GM12878 (cell line): Measurements from ENCODE around the gene RAPSN. TPM values are rescaled to one million over a fixed set of nuclear protein-coding genes. Genes with fewer than 3 reads are reported as not detected.

ENCODE experiments used
- ATAC-seq: fragments of 200-7000 bp; cut with Tn5 transposase; 3 replicates; pipeline ENCODE4 v1.9.1; 2020; ENCODE audit warnings: mild to moderate bottlenecking, moderate library complexity
- BruUV-seq: library from RNA; stranded (reverse); fragments of 400-500 nt; replicated peaks from 2 replicates; lab custom pipeline; 2021; lab: Mats Ljungman, UMichigan
- CTCF ChIA-PET: fragments of 300-600 bp; sonication (Branson Sonifier 250); formaldehyde crosslinking; extraction: SDS; loops from one replicate; lab custom pipeline; 2021; ENCODE audit warnings: inconsistent platforms; lab: Yijun Ruan, JAX
- POLR2A ChIA-PET: fragments of 350-600 bp; formaldehyde crosslinking; extraction: SDS; loops from one replicate; lab custom pipeline; 2021; ENCODE audit warnings: inconsistent platforms; lab: Charles Lee
- RAD21 ChIA-PET: fragments of 300-600 bp; sonication (Branson Sonifier 250); formaldehyde crosslinking; loops from one replicate; lab custom pipeline; 2023; ENCODE audit warnings: antibody characterized with exemption; ENCODE audit not compliant: unreplicated experiment; lab: Charles Lee
- SMC1A ChIA-PET: fragments of 300-600 bp; sonication (Branson Sonifier 250); formaldehyde crosslinking; loops from one replicate; lab custom pipeline; 2023; ENCODE audit not compliant: unreplicated experiment, uncharacterized antibody; lab: Charles Lee
- DNase-seq: peaks from one replicate; pipeline ENCODE4 v3.0.0-alpha.2; 2011; ENCODE audit warnings: low read depth, low spot score
- FAIRE-seq: peaks from 3 replicates; lab custom pipeline; 2011; peaks lifted over from hg19 to GRCh38; lab: Jason Lieb, UNC
- H2AFZ ChIP-seq: 2 replicates; pipeline ENCODE4 v1.6.0; 2011; ENCODE audit warnings: low read depth, low read length, control low read depth; ENCODE audit not compliant: control insufficient read depth
- H3K27ac ChIP-seq: 2 replicates; pipeline ENCODE4 v1.5.1; 2011; ENCODE audit warnings: control low read depth; ENCODE audit not compliant: control insufficient read depth, insufficient read depth
- H3K27me3 ChIP-seq, 2 experiments: replicated peaks in 1 of 2; 2 replicates each; pipeline versions ENCODE4 v1.6.0 to v1.6.1; 2011; ENCODE audit warnings: low read length in 1 of 2; ENCODE audit not compliant: control insufficient read depth in 2 of 2, insufficient read depth in 2 of 2
- H3K36me3 ChIP-seq, 2 experiments: 2 replicates each; pipeline ENCODE4 v1.5.1; 2011; ENCODE audit warnings: low read length in 1 of 2; ENCODE audit not compliant: control insufficient read depth in 2 of 2, insufficient read depth in 2 of 2
- H3K4me1 ChIP-seq: 2 replicates; pipeline ENCODE4 v1.6.1; 2011; ENCODE audit warnings: mild to moderate bottlenecking, low read length, moderate library complexity, mixed read lengths; ENCODE audit not compliant: control insufficient read depth, insufficient read depth
- H3K4me2 ChIP-seq: 2 replicates; pipeline ENCODE4 v1.6.0; 2011; ENCODE audit warnings: control low read depth; ENCODE audit not compliant: control insufficient read depth, insufficient read depth
- H3K4me3 ChIP-seq: fragments of 200-600 bp; sonication (generic); 2 replicates; pipeline ENCODE4 v1.5.1; 2016
- H3K79me2 ChIP-seq: 2 replicates; pipeline ENCODE4 v1.6.0; 2011; ENCODE audit warnings: low read length; ENCODE audit not compliant: control insufficient read depth, insufficient read depth
- H3K9ac ChIP-seq: 2 replicates; pipeline ENCODE4 v1.8.0; 2011; ENCODE audit warnings: low read length, control low read depth, mixed read lengths; ENCODE audit not compliant: control insufficient read depth, insufficient read depth
- H3K9me3 ChIP-seq: replicated peaks from 3 replicates; pipeline ENCODE4 v1.5.1; 2011; ENCODE audit warnings: mild to moderate bottlenecking, low read length; ENCODE audit not compliant: control insufficient read depth, insufficient read depth
- H4K20me1 ChIP-seq: 2 replicates; pipeline ENCODE4 v1.6.0; 2011; ENCODE audit not compliant: control insufficient read depth, insufficient read depth
- CBFB ChIP-seq: IDR thresholded peaks from 2 replicates; pipeline ENCODE4 v1.6.1; 2016; ENCODE audit warnings: antibody characterized with exemption, low read depth
- ELK1 ChIP-seq: IDR thresholded peaks from 2 replicates; pipeline ENCODE4 v1.6.1; 2012; ENCODE audit warnings: low read depth, low read length, improper control_type of control experiment
- JUND ChIP-seq: IDR thresholded peaks from 2 replicates; pipeline ENCODE4 v1.6.1; 2012; ENCODE audit warnings: low read depth, mild to moderate bottlenecking, low read length, improper control_type of control experiment, moderate library complexity
- POU2F2 ChIP-seq: IDR thresholded peaks from 3 replicates; pipeline ENCODE4 v1.6.1; 2011; ENCODE audit warnings: low read depth, mild to moderate bottlenecking, low read length, borderline replicate concordance
- SIN3A ChIP-seq: IDR thresholded peaks from 2 replicates; pipeline ENCODE4 v1.6.1; 2012; ENCODE audit warnings: low read depth, low read length, improper control_type of control experiment
- ZBTB40 ChIP-seq: fragments of 450-650 bp; IDR thresholded peaks from 2 replicates; pipeline ENCODE4 v1.6.1; 2016; ENCODE audit warnings: mild to moderate bottlenecking, moderate library complexity, borderline replicate concordance
- WGBS: methylation state at CpG from one replicate; pipeline ENCODE4 v1.1.6; 2016; ENCODE audit warnings: low lambda C conversion rate; ENCODE audit not compliant: insufficient replicate concordance, insufficient coverage; ENCODE audit errors: missing lambda C conversion rate; 5-methylcytosine and 5-hydroxymethylcytosine counted together
- in situ Hi-C: fragments of 300-500 bp; cut with MboI; formaldehyde crosslinking; loops from 9 replicates; pipeline ENCODE4 v1.14.3; 2018; ENCODE audit warnings: mixed read lengths
- intact Hi-C: fragments of 100-400 bp; cut with micrococcal nuclease; formaldehyde crosslinking; loops from one replicate; pipeline ENCODE4 v1.14.2; 2022; ENCODE audit not compliant: unreplicated experiment
- polyA plus RNA-seq, 11 experiments: library from polyadenylated mRNA; depleted of rRNA in 4 of 11; unstranded in 6 of 11; stranded (reverse) in 5 of 11; fragments of >200 nt; fragmentation: Nextera tagmentation in 4 of 11; fragmentation: Illumina TruSeq in 1 of 11; extraction: Ambion mirVana in 4 of 11; extraction: Trizol in 1 of 11; gene quantifications; 1 replicate in 1 of 11; 2 replicates in 10 of 11; pipeline versions ENCODE4 v1.2.1 to v1.2.3, GENCODE V29; 2011 to 2016; ENCODE audit warnings: inconsistent platforms in 2 of 11, missing spikeins in 2 of 11, low read depth in 1 of 11
- total RNA-seq, 4 experiments: library from RNA; depleted of rRNA in 3 of 4; stranded (reverse); fragments of >200 nt in 3 of 4; fragmentation: Illumina TruSeq in 1 of 4; extraction: Trizol in 1 of 4; gene quantifications; 2 replicates each; pipeline versions ENCODE4 v1.2.1 to v1.2.3, GENCODE V29; 2013 to 2021

Gene RAPSN
- total and polyA plus RNA-seq, 10 of the 15 experiments (the other 5 are each of a cell fraction or from before 2014, with no cell fraction given) = 0.08 to 0.23 (median 0.14) TPM; not detected in 6

- 35% methylated on average over 12 of the region's 12 CpGs for WGBS
- Histone ChIP-seq H3K27me3 (no peaks in the 10 kb centered on the region), H3K4me2 (peak overlapping the region; percentile 95), H3K36me3 (no peaks in the 10 kb centered on the region; a peak in 1 of 4 replicates), H3K9me3 (no peaks in the 10 kb centered on the region), H3K4me3 (peak overlapping the region; percentile 72), H3K9ac (peak overlapping the region; percentile 89), H3K27ac (peak overlapping the region; percentile 95), H2AFZ (peak overlapping the region; percentile 81), H3K79me2 (peaks cover 2% of the 10 kb centered on the region), H4K20me1 (no peaks in the 10 kb centered on the region), H3K4me1 (peaks cover 17% of the 10 kb centered on the region)
- DNase-seq = no peak
- intact Hi-C loops (loop anchor here (10.0 kb wide), 2 partner anchors 82 to 448 kb away; no protein-coding TSS in a partner anchor), in situ Hi-C loops (loop anchor here (5.0 kb wide), 1 partner anchor 35 kb away; no protein-coding TSS in a partner anchor)
- ChIA-PET SMC1A (interaction anchor here (0.8 to 2.9 kb wide), 6 partner anchors 9 to 160 kb away, joined by 3 to 32 read pairs (median 4); partner anchors contain the start of gene SPI1), POLR2A (interaction anchor here (0.6 to 2.5 kb wide), 7 partner anchors 15 to 130 kb away, joined by 3 to 15 read pairs (median 8); partner anchors contain the start of gene SPI1), CTCF (interaction anchor here (0.5 to 7.4 kb wide), 13 partner anchors 8 to 229 kb away, joined by 3 to 161 read pairs (median 5); partner anchors contain the start of genes ACP2, ARFGAP2 and SPI1), RAD21 (interaction anchor here (0.5 to 2.4 kb wide), 15 partner anchors 8 to 255 kb away, joined by 3 to 15 read pairs (median 4); partner anchors contain the start of gene ACP2)
- BruUV-seq = no TSS peak
- peak; percentile 7 for FAIRE-seq
- TF ChIP-seq SIN3A (no peak), ZBTB40 (peak; percentile 24; the same call in 1 of the 2 replicates), CBFB (0 out of 2 replicates have a peak, but pooled peaks have one; percentile 2), ELK1 (no peak), POU2F2 (peak; percentile 95; the same call in 2 of the 3 replicates), JUND (no peak)
- ATAC-seq = peak; percentile 1; the same call in 2 of the 3 replicates
These were observed 41.8 kb downstream of the RAPSN start for GRCh38 chr11:47406896-47407745.
